MCF 10A (cell line): ENCODE data around the gene POMP. TPM values are rescaled to one million over a fixed set of nuclear protein-coding genes. Genes with fewer than 3 reads are reported as not detected.

ENCODE experiments used
- BruUV-seq: library from RNA; stranded (reverse); fragments of 400-500 nt; replicated peaks from 2 replicates; lab custom pipeline; 2021; lab: Mats Ljungman, UMichigan
- CTCF ChIA-PET: fragments of 300-600 bp; sonication (Branson Sonifier 250); formaldehyde crosslinking; extraction: SDS; loops from one replicate; lab custom pipeline; 2021; ENCODE audit warnings: antibody characterized with exemption, inconsistent platforms; lab: Yijun Ruan, JAX
- POLR2A ChIA-PET: fragments of 300-600, 350-650 bp; sonication (Branson Sonifier 250); formaldehyde crosslinking; extraction: SDS; loops from one replicate; lab custom pipeline; 2020; ENCODE audit warnings: antibody characterized with exemption, inconsistent platforms; lab: Yijun Ruan, JAX
- DNase-seq: peaks from one replicate; pipeline ENCODE4 v3.0.0-alpha.2; 2018; ENCODE audit not compliant: unreplicated experiment
- H3K27ac Mint-ChIP-seq: one replicate; pipeline ENCODE4 v1.8.0; 2022; ENCODE audit warnings: mild to moderate bottlenecking, low read depth, mixed read lengths; ENCODE audit not compliant: unreplicated experiment
- H3K27me3 Mint-ChIP-seq: one replicate; pipeline ENCODE4 v1.8.0; 2022; ENCODE audit warnings: mixed read lengths; ENCODE audit not compliant: insufficient read depth, unreplicated experiment
- H3K36me3 Mint-ChIP-seq: one replicate; pipeline ENCODE4 v1.8.0; 2022; ENCODE audit warnings: mild to moderate bottlenecking, moderate library complexity, mixed read lengths; ENCODE audit not compliant: insufficient read depth, unreplicated experiment
- H3K4me1 Mint-ChIP-seq: one replicate; pipeline ENCODE4 v1.8.0; 2022; ENCODE audit warnings: mixed read lengths; ENCODE audit not compliant: insufficient read depth, unreplicated experiment
- H3K4me3 Mint-ChIP-seq: one replicate; pipeline ENCODE4 v1.8.0; 2022; ENCODE audit warnings: mild to moderate bottlenecking, moderate library complexity, mixed read lengths; ENCODE audit not compliant: unreplicated experiment
- H3K9me3 Mint-ChIP-seq: one replicate; pipeline ENCODE4 v1.8.0; 2022; ENCODE audit warnings: mixed read lengths; ENCODE audit not compliant: unreplicated experiment
- CTCF ChIP-seq: fragments of 200-600 bp; IDR thresholded peaks from one replicate; pipeline ENCODE4 v1.8.0; 2022; ENCODE audit warnings: antibody characterized with exemption, mild to moderate bottlenecking; ENCODE audit not compliant: unreplicated experiment
- intact Hi-C: fragments of 100-400 bp; cut with micrococcal nuclease; formaldehyde crosslinking; loops from 2 replicates; pipeline ENCODE4 v1.14.1; 2022
- total RNA-seq: library from RNA; stranded (reverse); gene quantifications from 2 replicates; pipeline ENCODE4 v1.2.3, GENCODE V29; 2022

Gene POMP
- total RNA-seq, 1 experiment from 2014 or later: 103 TPM

- Mint-ChIP-seq H3K9me3 (no peaks in the 10 kb centered on the region), H3K36me3 (no peaks in the 10 kb centered on the region), H3K4me3 (no peak overlapping the region), H3K4me1 (no peaks in the 10 kb centered on the region), H3K27me3 (peaks cover 27% of the 10 kb centered on the region), H3K27ac (no peak overlapping the region)
- TF ChIP-seq CTCF: no peak
- DNase-seq: no peak
- POLR2A ChIA-PET: no interaction called here
- no TSS peak for BruUV-seq
- intact Hi-C loops: no loop called here
- CTCF ChIA-PET: no interaction called here
Measured at GRCh38 chr13:28624707-28625432, 34.1 kb upstream of the POMP start.

GRCh38 chr13:28626266-28626665 lies 32.7 kb upstream of the POMP start:
- no peaks in the 10 kb centered on the region for H3K9me3 Mint-ChIP-seq
- no peak for TF ChIP-seq CTCF
- ChIA-PET CTCF (interaction anchor here (0.5 to 1.5 kb wide), 4 partner anchors 10 to 631 kb away, joined by 3 to 4 read pairs (median 3); no protein-coding TSS in a partner anchor), POLR2A (interaction anchor here (1.0 kb wide), 1 partner anchor 23 kb away, joined by 3 read pairs; no protein-coding TSS in a partner anchor)
- H3K36me3 Mint-ChIP-seq: no peaks in the 10 kb centered on the region
- H3K4me1 Mint-ChIP-seq: no peaks in the 10 kb centered on the region
- H3K27me3 Mint-ChIP-seq: peaks cover 37% of the 10 kb centered on the region
- intact Hi-C loops: no loop called here
- no peak overlapping the region for H3K4me3 Mint-ChIP-seq
- no TSS peak for BruUV-seq
- no peak overlapping the region for H3K27ac Mint-ChIP-seq
- DNase-seq: no peak

GRCh38 chr13:28628241-28628640 lies 30.7 kb upstream of the POMP start:
- no peaks in the 10 kb centered on the region for H3K9me3 Mint-ChIP-seq
- CTCF ChIA-PET: interaction anchor here (1.3 kb wide), 1 partner anchor 11 kb away, joined by 3 read pairs; no protein-coding TSS in a partner anchor
- BruUV-seq: no TSS peak
- intact Hi-C loops: no loop called here
- no peaks in the 10 kb centered on the region for H3K36me3 Mint-ChIP-seq
- H3K4me1 Mint-ChIP-seq: no peaks in the 10 kb centered on the region
- no peak for DNase-seq
- H3K27me3 Mint-ChIP-seq: peaks cover 37% of the 10 kb centered on the region
- H3K4me3 Mint-ChIP-seq: no peak overlapping the region
- POLR2A ChIA-PET: no interaction called here
- H3K27ac Mint-ChIP-seq: no peak overlapping the region
- no peak for TF ChIP-seq CTCF

GRCh38 chr13:28630869-28631268 lies 28.1 kb upstream of the POMP start:
- CTCF ChIA-PET: interaction anchor here (0.7 to 6.9 kb wide), 2 partner anchors 307 kb away, joined by 4 to 85 read pairs; no protein-coding TSS in a partner anchor
- no peaks in the 10 kb centered on the region for H3K9me3 Mint-ChIP-seq
- no TSS peak for BruUV-seq

More at GRCh38 chr13:28630869-28631268, 28.1 kb upstream of the POMP start:
- DNase-seq: no peak
- Mint-ChIP-seq H3K27ac (no peak overlapping the region), H3K36me3 (no peaks in the 10 kb centered on the region), H3K4me1 (no peaks in the 10 kb centered on the region), H3K27me3 (peaks cover 37% of the 10 kb centered on the region), H3K4me3 (no peak overlapping the region)
- no peak for TF ChIP-seq CTCF
- POLR2A ChIA-PET: interaction anchor here (0.7 to 1.1 kb wide), 3 partner anchors 19 to 233 kb away, joined by 3 read pairs; no protein-coding TSS in a partner anchor
- intact Hi-C loops: no loop called here
